NT2/D1 (cell line): Measurements from ENCODE around the gene MTMR1.

Source experiments
- DNase-seq: peaks from one replicate; pipeline ENCODE4 v3.0.0-alpha.2; 2011; ENCODE audit warnings: low read depth, low spot score
- H3K27me3 ChIP-seq: 2 replicates; pipeline ENCODE4 v1.6.0; 2011; ENCODE audit warnings: mild to moderate bottlenecking; ENCODE audit not compliant: insufficient read length, insufficient read depth
- H3K36me3 ChIP-seq: 2 replicates; pipeline ENCODE4 v1.6.1; 2011; ENCODE audit warnings: mild to moderate bottlenecking, low read length, mixed read lengths; ENCODE audit not compliant: insufficient read depth, insufficient read length
- H3K4me1 ChIP-seq: 2 replicates; pipeline ENCODE4 v1.5.1; 2011; ENCODE audit not compliant: insufficient read depth, insufficient read length
- H3K4me3 ChIP-seq: 2 replicates; pipeline ENCODE4 v1.5.1; 2011; ENCODE audit warnings: low read depth; ENCODE audit not compliant: insufficient read length
- H3K9ac ChIP-seq: 2 replicates; pipeline ENCODE4 v1.6.0; 2011; ENCODE audit warnings: low read depth; ENCODE audit not compliant: insufficient read length
- H3K9me3 ChIP-seq: 2 replicates; pipeline ENCODE4 v1.5.1; 2011; ENCODE audit warnings: mild to moderate bottlenecking, low read length; ENCODE audit not compliant: insufficient read depth
- SUZ12 ChIP-seq: IDR thresholded peaks from 2 replicates; pipeline ENCODE4 v1.6.1; 2011; ENCODE audit not compliant: insufficient read length, insufficient read depth; ENCODE audit errors: extremely low read depth
- YY1 ChIP-seq: IDR thresholded peaks from 2 replicates; pipeline ENCODE4 v1.6.1; 2011; ENCODE audit not compliant: insufficient read length, insufficient read depth
- ZNF274 ChIP-seq: IDR thresholded peaks from 2 replicates; pipeline ENCODE4 v1.6.1; 2011; ENCODE audit warnings: mild to moderate bottlenecking, low read depth, low read length

The MTMR1 gene

DNA sequence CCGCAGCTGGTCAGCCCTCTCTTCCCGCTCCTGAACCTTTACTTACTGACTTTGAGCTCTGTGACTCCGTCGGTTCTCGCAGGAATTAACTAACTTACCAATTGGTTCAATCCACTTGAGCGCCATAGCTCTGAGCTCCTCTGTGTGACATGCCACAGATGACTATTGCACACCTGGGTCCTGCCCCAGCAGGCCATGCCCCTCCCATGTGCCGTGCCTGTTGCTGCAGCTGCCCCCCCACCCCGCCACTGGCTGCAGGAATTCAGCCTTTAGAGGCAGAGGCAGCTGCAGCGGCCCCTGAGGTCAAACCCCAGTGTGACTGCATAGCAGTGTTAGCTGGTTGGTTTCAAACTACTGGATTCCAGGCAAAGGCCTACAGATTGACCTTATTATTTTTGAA is 70.6 kb downstream of the MTMR1 start:
- Histone ChIP-seq H3K27me3 (no peaks in the 10 kb centered on the region), H3K4me1 (no peaks in the 10 kb centered on the region), H3K36me3 (no peaks in the 10 kb centered on the region), H3K9me3 (no peaks in the 10 kb centered on the region), H3K9ac (no peak overlapping the region), H3K4me3 (no peak overlapping the region)
- no peak for DNase-seq
- TF ChIP-seq SUZ12 = no peak
- no peak for TF ChIP-seq YY1

DNA sequence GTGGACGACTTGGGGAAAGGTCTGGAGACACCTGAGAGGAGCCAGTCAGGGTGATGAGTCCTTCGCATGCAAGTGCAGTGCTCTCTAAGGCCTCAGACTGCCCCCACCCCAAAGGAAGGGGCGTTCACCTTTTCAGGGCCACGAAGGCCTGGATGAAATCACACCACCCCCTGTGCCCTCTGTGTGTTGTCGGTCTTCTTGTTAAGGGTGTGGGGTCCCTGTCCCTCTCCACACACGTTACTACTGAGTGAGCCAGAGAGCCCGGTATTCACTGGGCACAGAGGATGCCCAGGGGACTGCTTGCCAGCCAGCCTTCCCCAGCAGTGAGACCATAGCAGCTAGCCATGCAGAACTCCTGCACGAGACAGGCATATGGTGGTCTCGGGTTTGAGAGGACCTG is 72.0 kb downstream of the MTMR1 start:
- no peak overlapping the region for H3K4me3 ChIP-seq
- H3K4me1 ChIP-seq = no peaks in the 10 kb centered on the region
- no peaks in the 10 kb centered on the region for H3K36me3 ChIP-seq
- TF ChIP-seq YY1 (no peak), SUZ12 (no peak), ZNF274 (no peak)
- H3K9me3 ChIP-seq = no peaks in the 10 kb centered on the region
- DNase-seq = no peak
- no peak overlapping the region for H3K9ac ChIP-seq
- H3K27me3 ChIP-seq = no peaks in the 10 kb centered on the region

DNA sequence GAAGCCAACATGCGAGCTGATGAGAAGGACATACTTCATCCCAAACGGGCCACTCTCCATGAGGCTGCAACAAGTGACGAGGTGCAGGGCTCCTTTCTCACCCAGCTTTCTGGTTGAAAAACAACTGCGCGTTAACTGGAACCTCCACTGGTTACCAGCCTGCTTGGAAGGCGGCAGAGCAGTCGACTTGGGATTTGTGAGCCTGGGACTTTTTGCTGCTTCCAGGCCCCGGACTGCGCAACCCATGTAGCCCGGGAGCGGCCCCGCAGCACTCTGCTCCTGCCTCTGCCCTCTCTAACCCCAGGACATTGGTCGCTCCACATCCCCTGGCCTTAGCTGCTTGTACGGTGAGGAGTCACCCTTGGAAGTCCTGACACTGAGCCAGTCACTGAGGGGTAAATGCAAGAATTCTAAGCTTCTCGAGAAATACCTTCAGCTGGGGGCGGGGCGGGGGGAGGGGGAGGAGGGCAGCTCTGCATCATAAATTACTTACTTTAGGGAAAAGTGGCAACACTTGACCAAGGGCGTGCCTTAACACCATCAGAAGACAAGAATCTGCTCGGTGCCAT is 72.7 kb downstream of the MTMR1 start:
- H3K9ac ChIP-seq = no peak overlapping the region
- no peak overlapping the region for H3K4me3 ChIP-seq
- H3K27me3 ChIP-seq = no peaks in the 10 kb centered on the region
- H3K36me3 ChIP-seq = no peaks in the 10 kb centered on the region
- H3K9me3 ChIP-seq = no peaks in the 10 kb centered on the region
- TF ChIP-seq SUZ12 = no peak
- TF ChIP-seq ZNF274 = no peak
- no peak for TF ChIP-seq YY1
- no peaks in the 10 kb centered on the region for H3K4me1 ChIP-seq
- no peak for DNase-seq

GRCh38 chrX:150766351-150767044 is 73.3 kb downstream of the MTMR1 start:
- Histone ChIP-seq H3K9me3 (no peaks in the 10 kb centered on the region), H3K36me3 (no peaks in the 10 kb centered on the region), H3K27me3 (no peaks in the 10 kb centered on the region), H3K4me1 (no peaks in the 10 kb centered on the region), H3K4me3 (no peak overlapping the region), H3K9ac (no peak overlapping the region)
- no peak for TF ChIP-seq SUZ12
- no peak for TF ChIP-seq ZNF274
- TF ChIP-seq YY1 = no peak
- no peak for DNase-seq

GRCh38 chrX:150767045-150767395 is 73.8 kb downstream of the MTMR1 start:
- Histone ChIP-seq H3K36me3 (no peaks in the 10 kb centered on the region), H3K9me3 (no peaks in the 10 kb centered on the region), H3K9ac (no peak overlapping the region), H3K27me3 (no peaks in the 10 kb centered on the region), H3K4me3 (no peak overlapping the region), H3K4me1 (no peaks in the 10 kb centered on the region)
- TF ChIP-seq ZNF274 (no peak), YY1 (no peak), SUZ12 (no peak)
- no peak for DNase-seq

- H3K36me3 ChIP-seq = no peaks in the 10 kb centered on the region
- H3K4me1 ChIP-seq = no peaks in the 10 kb centered on the region
- TF ChIP-seq YY1 (no peak), ZNF274 (no peak), SUZ12 (no peak)
- no peaks in the 10 kb centered on the region for H3K9me3 ChIP-seq
- no peaks in the 10 kb centered on the region for H3K27me3 ChIP-seq
- no peak overlapping the region for H3K9ac ChIP-seq
- no peak for DNase-seq
- H3K4me3 ChIP-seq = no peak overlapping the region
These were observed 74.4 kb downstream of the MTMR1 start for GRCh38 chrX:150767475-150768131.

DNA sequence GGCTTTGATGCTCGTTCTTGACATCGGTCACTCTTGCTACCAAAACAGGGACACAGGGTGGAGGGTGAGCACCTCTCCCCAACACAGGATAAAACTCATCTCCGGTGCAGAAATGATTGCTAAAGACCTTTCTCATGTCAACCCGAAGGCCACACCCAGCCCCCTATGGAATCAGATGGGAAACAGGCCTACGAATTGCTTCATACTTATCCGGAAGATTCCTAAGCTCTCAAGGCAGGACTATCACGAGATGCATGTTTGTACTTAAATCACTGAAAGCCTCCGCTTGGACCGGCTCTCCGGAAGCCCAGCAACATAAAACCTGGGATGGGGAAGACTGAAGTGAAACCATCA is 74.9 kb downstream of the MTMR1 start:
- no peak overlapping the region for H3K9ac ChIP-seq
- no peak for DNase-seq
- H3K4me1 ChIP-seq = no peaks in the 10 kb centered on the region
- no peak for TF ChIP-seq ZNF274
- TF ChIP-seq SUZ12 = no peak
- no peak for TF ChIP-seq YY1
- no peaks in the 10 kb centered on the region for H3K27me3 ChIP-seq
- H3K4me3 ChIP-seq = no peak overlapping the region
- no peaks in the 10 kb centered on the region for H3K36me3 ChIP-seq
- H3K9me3 ChIP-seq = no peaks in the 10 kb centered on the region
